ENCODE data around the gene CDK5R2.
A peak's percentile ranks its signal among the peaks of the same experiment; 100 is the strongest.

Gene CDK5R2

GRCh38 chr2:218980735-218981389 is 21.4 kb downstream of the CDK5R2 start:
- TF ChIP-seq GATA2 (IDR thresholded peaks at IDR 0.05; ENCODE audit: low read depth, low read length) (no peak), GATA3 (IDR thresholded peaks at IDR 0.05; ENCODE audit: low read depth, low read length) (no peak)

- TF ChIP-seq GATA2 (IDR thresholded peaks at IDR 0.05; ENCODE audit: low read depth, low read length) (no peak), GATA3 (IDR thresholded peaks at IDR 0.05; ENCODE audit: low read depth, low read length) (no peak)
These were observed 22.0 kb downstream of the CDK5R2 start for GRCh38 chr2:218981390-218981880.

- no peak for TF ChIP-seq GATA3 (IDR thresholded peaks at IDR 0.05; ENCODE audit: low read depth, low read length)
- no peak for TF ChIP-seq GATA2 (IDR thresholded peaks at IDR 0.05; ENCODE audit: low read depth, low read length)
These were observed 22.6 kb downstream of the CDK5R2 start for GRCh38 chr2:218981881-218982585.

GRCh38 chr2:218982586-218983262 is 23.3 kb downstream of the CDK5R2 start:
- TF ChIP-seq GATA3 (IDR thresholded peaks at IDR 0.05; ENCODE audit: low read depth, low read length) (no peak), GATA2 (IDR thresholded peaks at IDR 0.05; ENCODE audit: low read depth, low read length) (no peak)

- TF ChIP-seq GATA2 (IDR thresholded peaks at IDR 0.05; ENCODE audit: low read depth, low read length) (no peak), GATA3 (IDR thresholded peaks at IDR 0.05; ENCODE audit: low read depth, low read length) (no peak)
These were observed 23.9 kb downstream of the CDK5R2 start for GRCh38 chr2:218983263-218983933.

GRCh38 chr2:218983934-218984238 is 24.4 kb downstream of the CDK5R2 start:
- no peak for TF ChIP-seq GATA2 (IDR thresholded peaks at IDR 0.05; ENCODE audit: low read depth, low read length)
- no peak for TF ChIP-seq GATA3 (IDR thresholded peaks at IDR 0.05; ENCODE audit: low read depth, low read length)

GRCh38 chr2:218984239-218985020 is 25.0 kb downstream of the CDK5R2 start:
- TF ChIP-seq GATA2 (IDR thresholded peaks at IDR 0.05; ENCODE audit: low read depth, low read length) = no peak; the same call in 1 of the 2 replicates
- TF ChIP-seq GATA3 (IDR thresholded peaks at IDR 0.05; ENCODE audit: low read depth, low read length) = no peak

GRCh38 chr2:218985021-218985324 is 25.5 kb downstream of the CDK5R2 start, which contains the start of gene FEV:
FEV (minus strand) TSS chr2:218985184; CDS start chr2:218985075, 109 bp downstream.
- TF ChIP-seq GATA3 (IDR thresholded peaks at IDR 0.05; ENCODE audit: low read depth, low read length) (no peak), GATA2 (IDR thresholded peaks at IDR 0.05; ENCODE audit: low read depth, low read length) (no peak)

- peak; percentile 87 for TF ChIP-seq GATA2 (IDR thresholded peaks at IDR 0.05; ENCODE audit: low read depth, low read length)
- no peak for TF ChIP-seq GATA3 (IDR thresholded peaks at IDR 0.05; ENCODE audit: low read depth, low read length)
These were observed 26.0 kb downstream of the CDK5R2 start for GRCh38 chr2:218985325-218986091.

GRCh38 chr2:218986148-218986761 is 26.8 kb downstream of the CDK5R2 start:
- TF ChIP-seq GATA3 (IDR thresholded peaks at IDR 0.05; ENCODE audit: low read depth, low read length) = no peak
- TF ChIP-seq GATA2 (IDR thresholded peaks at IDR 0.05; ENCODE audit: low read depth, low read length) = no peak

GRCh38 chr2:218988164-218988563 is 28.7 kb downstream of the CDK5R2 start:
- TF ChIP-seq GATA3 (IDR thresholded peaks at IDR 0.05; ENCODE audit: low read depth, low read length) (no peak), GATA2 (IDR thresholded peaks at IDR 0.05; ENCODE audit: low read depth, low read length) (no peak)

GRCh38 chr2:218988650-218989049 is 29.2 kb downstream of the CDK5R2 start:
- TF ChIP-seq GATA3 (IDR thresholded peaks at IDR 0.05; ENCODE audit: low read depth, low read length) (no peak), GATA2 (IDR thresholded peaks at IDR 0.05; ENCODE audit: low read depth, low read length) (no peak)
